NOMO-1 treated with dmso at 0.1 percent for 144 hours (cell line): ENCODE measurements around the gene AJUBA.
"Not testable (repeated sequence)": the region's sequence is repeated elsewhere in the genome, so short reads cannot be mapped to it uniquely, and the experiment has no call there.

ENCODE experiments used
- DNase-seq: peaks from one replicate; lab custom pipeline; 2025; ENCODE audit not compliant: unreplicated experiment; lab: John Stamatoyannopoulos, UW

Gene AJUBA

DNA sequence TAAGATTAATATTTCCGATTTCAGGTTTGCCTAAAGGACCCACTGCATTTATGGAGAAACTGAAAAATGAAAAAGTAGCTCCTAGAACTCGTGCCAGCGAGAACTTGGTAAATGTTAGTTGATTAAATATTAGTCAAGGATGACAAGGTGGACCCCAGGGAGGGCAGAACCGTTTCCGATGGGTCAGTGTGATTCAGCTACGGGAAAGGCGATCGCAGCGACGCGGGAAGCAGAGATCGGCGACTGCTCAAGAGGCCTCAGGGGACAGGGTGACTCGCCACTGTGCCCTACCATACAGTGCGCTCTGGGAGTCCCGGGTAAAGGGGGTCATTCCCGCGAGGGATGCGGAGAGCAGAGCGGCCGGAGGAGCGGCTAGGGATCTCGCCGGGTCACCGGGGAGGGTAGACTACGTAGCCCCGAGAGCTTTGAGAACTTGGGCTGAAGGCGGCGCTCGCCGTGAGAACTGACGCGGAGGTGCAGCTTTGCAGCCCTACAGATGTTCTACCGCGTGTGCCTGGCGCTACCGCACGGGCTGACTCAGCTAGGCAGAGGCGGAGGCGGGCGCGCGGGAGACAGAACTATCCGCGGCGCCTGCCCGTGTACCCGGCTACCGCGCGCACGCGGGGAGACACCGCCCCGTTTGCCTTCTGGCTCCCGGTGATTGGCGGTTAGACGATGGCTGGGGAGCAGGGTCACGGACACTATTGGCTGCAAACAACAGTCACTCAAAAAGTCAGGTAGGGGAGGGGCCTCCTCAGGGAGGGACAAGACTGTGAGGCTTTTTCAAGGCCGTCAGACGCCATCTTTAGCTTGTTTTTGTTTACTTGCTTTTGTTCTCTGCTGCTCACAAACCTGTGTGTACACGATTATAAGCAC, 24.4 kb upstream of the AJUBA start:
- peak; percentile 97 for DNase-seq

DNA sequence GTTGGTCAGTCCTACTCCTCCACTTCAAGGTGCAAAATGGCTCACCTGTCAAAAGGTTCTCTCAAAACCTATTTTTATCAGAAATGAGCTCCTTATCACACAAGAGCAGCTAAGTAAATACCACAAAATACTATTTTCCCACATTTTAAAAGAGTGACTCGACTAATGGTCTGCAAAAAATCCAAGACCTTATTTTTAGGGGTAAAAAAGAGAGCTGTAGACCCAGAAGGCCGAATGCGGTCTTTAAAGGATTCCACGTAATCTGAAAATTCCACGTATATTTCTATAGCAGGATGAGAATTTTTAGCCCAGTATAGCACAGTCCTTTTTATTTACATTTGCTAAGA, 23.8 kb upstream of the AJUBA start:
- DNase-seq = no peak

DNA sequence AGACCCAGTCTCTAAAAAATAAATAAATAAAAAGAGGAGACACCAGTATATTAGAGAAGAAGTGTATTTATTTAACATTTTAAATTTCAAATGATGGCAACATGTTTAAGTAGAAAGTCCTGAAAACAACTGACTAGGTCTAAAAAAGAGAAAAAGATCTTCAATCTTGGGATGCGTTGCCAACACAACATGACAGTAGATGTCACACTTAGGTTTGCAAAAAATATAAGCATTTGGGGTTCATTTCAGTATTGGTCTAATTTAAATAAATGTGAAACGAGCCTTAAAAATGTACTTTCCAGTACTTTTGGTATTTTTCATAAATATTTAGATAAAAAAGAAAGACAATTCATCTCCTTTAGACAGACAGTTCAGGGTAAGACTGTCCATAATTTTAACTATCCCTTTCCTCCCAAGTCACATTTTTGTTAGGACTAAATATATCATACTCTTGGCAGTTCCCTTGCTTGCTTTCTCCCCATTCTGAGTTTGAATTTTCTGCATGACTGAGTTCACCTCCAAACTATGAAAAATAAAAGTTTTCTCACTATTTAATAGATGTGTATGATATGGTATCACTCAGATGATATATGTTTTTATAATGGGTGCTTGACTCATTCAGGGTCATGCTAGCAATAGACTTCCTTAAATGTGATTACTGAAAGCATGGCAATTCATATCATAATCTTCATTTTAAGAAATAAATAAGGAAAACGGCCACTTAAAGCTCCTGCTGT, 23.3 kb upstream of the AJUBA start:
- DNase-seq = no peak

DNA sequence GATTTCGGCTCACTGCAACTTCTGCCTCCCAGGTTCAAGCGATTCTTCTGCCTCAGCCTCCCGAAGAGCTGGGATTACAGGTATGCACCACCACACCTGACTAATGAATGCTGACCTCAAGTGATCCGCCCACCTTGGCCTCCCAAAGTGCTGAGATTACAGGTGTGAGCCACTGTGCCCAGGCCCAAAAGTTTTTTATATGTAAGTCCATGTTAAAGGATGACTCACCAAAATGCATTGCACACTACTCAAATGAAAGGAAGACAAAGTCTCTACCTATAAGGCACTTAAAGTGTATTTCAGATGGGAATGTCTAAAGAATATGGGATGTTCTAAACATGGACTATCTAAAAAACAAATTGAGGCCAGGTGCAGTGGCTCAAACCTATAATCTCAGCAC, 21.9 kb upstream of the AJUBA start:
- DNase-seq = not testable (repeated sequence)

DNA sequence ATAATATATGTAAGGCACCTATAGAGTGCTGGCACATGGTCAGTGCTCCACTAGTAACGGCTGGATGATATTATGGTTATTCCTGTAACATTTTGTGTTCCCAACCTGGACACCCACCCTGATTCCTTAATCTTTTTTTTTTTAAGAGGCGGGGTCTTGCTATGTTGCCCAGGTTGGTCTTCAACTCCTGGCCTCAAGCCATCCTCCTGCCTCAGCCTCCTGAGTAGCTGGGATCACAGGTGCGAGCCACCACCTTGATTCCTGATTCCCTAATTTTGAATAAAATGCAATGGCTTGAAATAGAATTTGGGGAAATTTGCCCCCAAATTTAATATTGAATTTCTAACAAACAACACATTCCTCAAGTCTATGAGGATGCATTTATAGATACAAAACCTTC, 20.2 kb upstream of the AJUBA start:
- DNase-seq = no peak

DNA sequence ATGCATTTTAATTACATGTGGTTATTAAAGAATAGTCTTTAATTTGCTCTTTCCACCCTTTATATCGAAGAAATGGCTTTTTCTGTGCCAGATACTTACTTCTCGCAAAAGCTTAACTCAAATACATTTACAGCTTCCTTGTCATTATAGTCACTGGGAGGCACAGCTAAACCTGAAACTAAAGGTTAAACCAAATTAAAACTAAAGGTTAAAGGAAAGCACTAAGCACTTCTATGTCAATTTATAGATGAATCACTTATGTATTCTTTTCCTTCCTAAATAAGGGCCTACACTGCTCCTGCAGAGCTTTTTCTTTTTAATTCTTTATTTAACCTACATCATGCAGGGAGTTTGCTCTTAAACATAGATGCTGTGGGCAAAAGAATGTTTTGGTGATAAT, 18.5 kb upstream of the AJUBA start:
- no peak for DNase-seq

DNA sequence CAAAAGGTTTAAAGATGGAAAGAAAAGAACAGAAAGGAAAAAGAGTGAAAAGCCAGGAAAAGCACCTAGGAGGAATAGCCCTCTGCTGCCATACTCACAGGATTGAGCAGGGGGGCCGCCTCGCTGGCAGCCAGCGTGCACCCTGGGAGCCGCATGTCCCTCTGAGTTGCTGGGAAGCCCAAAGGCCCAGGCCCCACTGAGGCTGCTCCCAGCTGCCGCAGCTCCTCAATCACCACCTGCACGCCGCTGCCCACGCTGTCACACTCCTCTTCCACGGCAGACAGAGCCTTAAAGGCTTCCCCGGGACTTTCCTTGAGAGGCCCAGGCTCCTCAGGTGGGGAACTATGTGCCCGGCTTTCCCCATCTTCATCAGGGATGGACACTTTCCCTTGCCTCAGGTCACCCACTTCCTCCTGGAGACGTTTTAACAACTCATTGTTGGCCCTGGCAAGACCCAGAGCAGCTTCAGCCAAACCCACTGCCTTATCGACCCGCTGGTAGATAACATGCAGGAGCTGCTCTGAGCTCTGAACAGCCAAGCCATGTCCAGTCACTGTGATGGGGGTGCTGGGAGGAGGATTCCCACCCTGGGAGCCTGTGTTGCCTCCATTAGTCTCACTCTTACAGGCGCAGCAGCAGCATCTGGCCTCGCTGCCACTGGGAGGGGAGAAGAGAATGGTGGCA, 16.1 kb upstream of the AJUBA start:
- no peak for DNase-seq

DNA sequence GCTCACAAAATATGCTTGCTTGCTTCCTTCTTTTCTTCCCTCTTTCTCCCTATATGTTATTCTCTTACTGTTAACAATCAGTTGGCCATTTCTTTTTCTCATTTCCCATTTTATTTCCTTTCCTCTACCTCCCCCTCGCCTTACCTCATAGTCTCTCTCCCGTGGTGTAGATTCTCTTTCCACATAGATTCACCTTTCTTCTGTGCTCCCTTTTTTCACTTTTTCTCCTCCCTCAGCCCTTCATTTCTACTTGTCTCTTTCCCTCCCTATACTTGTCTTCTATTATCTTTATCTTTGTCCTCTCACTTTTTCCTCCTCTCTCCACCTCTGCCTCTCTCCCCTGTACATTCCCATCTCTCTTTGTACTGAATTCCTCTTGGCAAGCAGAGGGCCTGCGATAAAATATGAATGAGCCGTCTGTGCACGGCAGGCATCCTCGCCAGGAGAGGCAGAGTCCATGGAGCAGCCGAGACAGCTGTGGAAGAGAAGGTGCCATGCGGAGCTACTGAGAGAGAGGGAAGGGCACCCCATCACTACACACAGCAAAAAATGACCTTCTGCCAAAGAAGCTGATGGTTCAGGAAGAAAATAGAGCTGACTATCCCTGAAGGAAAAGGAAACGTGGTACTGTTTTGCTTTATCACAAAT, 15.4 kb upstream of the AJUBA start:
- DNase-seq = no peak

DNA sequence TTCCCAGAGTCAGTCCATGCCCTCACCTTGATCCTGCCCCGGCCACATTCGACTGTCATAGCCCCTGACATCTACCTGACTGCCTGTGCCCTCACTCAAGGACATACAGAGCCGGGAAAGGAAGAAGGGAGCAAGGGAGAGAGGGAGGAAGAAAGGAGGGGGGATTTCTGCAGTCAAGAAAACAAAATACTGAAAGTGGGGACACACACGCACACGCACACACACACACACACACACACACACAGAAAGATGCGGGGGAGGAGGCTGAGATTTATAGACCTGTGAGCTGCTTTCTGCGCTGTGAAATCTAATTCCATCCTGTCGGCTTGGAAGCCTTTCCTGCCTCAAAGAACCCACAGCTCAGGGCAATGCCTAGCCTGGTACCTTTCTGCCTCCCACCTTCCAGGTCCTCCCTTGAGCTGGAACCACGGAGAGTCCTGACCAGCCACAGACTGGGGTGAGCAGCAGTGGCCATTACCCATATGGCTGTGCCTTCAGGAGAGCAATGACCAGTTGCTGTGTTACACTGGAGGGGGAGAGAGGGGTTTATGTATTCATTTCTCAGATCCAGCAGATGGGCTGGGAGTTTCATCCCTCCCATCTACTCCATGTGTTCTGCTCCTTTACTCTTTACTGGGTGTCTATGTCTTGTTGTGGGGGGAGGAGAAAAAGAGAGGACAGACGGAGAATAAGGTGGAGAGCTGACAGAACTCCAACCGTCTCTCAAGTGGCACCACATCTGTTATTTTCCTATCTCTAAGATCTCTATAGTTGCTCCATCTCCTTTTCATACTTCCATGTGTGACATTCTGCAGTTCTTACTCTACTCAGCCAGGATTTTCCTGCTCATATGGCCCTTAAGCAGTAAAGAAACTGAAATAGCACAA, 14.7 kb upstream of the AJUBA start:
- DNase-seq = no peak

DNA sequence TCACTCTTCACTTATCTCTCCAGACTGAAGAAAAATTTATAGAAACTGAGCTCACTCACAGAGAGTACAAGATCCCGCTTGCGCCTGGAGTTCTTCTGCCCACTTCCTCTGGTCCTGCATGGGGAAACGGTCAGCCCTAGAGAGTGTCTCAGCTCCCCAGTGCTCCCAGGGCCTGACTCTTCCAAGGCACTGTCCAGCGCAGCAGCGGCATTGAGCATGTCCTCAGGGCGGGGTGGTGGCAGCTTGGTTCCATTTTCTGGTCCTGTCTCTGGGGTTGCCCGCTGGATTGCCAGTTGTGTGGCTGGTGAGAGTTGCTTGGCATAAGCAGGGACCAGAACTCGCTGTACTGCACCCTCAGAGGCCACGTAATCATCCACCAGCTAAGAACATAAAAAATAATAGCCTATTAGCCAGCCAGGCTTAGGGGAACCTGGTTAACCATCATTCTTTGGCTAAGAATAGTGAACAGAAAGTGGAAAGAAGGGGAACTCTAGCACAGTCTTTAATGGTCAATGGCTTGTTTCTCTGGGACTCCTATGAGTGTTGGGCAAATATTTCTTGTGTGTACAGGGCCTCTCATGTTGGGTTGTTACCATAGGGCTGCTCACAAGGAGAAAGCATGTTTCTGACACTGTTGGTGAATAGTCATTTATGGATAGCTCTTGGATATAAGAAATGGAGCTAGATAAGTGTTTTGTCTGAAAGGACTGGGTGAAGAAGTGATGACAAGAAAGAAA, 13.7 kb upstream of the AJUBA start:
- DNase-seq = peak; percentile 4

DNA sequence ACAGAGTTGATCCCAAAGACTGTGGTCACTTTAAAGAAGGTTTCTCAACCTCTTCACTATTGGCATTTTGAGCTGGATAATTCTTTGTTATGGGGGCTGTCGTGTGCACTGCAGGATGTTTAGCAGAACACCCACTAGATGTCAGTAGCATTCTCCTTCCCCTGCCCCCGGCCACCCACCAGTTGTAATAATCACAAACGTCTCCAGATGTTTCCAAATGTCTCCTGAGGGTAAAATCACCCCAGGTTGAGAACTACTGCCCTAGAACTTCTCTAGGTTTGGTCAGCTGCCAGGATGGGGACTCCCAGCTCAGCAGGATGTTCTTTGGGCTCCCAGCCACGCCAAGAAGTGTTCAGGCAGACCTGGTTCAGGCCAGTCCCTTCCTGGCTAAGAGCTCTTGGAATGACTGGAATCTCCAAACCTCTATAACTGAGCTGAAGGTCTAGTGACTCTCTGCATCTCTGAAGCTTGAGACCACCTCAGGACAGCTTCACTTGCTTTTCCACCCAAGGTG, 12.5 kb upstream of the AJUBA start:
- peak; percentile 12 for DNase-seq

DNA sequence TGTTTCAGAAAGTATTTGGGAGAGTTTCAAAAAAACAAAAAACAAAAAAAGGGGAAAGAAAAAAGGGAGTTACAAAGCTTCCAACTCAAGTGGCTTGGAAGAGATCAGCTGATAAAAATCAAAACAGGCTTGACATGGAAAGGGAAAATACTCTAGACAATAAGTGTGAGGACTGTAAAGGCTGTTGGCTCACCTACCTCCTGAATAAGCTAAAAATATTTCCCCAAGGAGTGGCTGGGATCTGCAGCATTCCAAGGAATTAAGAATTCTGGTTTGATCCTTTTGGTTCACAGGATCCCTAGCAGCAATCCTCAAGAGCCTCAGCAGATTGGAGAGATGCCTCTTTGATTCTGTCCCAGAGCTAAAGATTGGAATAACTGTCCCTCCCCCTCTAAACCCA, 11.2 kb upstream of the AJUBA start:
- no peak for DNase-seq

DNA sequence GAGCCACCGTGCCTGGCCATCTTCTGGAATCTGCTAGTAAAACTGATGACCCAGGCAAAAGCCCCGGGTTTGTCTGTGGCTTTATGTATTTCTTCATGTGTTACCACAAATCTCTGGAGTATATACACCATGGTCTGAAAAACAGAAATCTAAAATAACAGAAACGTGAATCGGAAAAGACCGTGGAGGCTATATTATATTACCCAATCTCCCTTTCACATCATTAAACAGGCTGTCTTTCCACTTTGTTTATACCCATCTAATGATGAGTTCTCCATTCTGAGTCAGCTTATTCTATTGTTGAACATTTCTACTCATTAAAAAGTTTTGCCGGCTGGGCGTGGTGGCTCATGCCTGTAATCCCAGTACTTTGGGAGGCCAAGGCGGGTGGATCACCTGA, 9.5 kb upstream of the AJUBA start:
- DNase-seq = no peak

DNA sequence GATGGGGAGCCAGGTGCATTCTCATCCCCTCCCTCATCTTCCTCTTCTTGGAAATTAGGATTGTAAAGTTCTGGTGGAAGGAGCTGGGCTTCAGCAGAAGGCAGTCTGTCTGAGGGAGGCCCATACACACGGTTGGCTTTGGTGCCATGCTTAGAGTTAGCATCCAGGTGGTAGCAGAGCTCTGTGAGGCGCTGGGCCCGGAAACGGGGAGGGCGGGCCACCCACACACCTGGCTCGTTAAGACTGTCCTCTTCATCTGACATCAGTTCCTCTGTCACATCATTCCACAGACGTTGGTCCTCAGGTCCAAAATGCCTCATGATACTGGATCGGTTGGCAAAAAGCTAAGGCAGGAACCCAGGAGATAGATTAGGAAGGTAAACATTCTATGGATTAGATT, 4.9 kb upstream of the AJUBA start:
- no peak for DNase-seq

DNA sequence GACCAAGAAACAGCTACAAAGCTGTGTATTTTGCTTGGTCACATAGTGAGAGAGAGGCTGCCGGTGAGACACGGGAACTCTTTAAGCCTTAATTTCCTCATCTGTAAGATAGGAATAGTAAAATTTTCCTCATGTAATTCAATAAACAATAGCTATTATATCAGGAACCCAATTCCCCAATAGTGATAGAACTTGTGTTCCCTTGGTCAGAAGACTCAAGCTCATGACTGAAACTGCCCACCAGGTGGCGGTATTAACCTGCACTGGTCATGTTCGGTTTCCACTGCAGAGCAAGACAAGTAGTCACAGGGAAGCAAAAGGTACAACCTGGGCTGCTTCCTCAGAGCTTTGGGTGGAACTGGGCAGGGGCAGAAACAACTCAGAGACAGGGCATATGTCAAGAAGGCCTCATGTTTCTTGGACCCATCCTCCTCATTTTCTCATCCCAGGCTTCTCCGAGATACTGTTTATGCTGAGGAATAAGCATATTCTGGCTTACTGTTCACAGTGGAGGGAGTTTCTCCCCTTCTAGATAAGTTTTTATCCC, 4.2 kb upstream of the AJUBA start:
- DNase-seq = peak; percentile 46

DNA sequence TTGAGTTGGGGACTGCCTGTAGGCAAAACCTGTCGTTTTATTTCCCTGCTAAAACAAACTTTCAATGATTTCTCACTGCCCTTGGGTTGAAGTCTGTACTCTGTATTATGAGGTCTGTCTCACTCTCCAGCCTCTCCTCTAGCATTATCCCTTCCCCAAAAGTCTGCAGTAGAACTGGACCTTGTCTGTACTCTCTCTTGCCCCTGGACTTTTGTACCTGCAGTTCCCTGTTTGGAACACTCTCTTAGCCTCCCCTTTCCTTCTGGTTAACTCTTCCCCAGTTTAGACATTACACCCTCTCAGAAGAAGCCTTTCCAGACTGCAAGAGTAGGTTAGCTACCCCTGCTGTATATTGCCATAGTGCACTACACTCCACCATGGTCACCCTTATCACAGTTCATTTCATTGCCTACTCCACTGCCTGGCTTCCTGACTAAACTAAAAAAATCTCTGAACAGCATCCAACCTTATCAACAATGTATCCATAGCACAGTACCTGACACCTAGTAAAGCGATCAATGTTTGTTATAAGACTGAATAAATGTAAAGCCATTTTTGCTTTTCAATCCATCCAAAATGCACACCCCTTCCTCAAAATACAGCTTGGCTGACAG, 3.6 kb upstream of the AJUBA start:
- no peak for DNase-seq

DNA sequence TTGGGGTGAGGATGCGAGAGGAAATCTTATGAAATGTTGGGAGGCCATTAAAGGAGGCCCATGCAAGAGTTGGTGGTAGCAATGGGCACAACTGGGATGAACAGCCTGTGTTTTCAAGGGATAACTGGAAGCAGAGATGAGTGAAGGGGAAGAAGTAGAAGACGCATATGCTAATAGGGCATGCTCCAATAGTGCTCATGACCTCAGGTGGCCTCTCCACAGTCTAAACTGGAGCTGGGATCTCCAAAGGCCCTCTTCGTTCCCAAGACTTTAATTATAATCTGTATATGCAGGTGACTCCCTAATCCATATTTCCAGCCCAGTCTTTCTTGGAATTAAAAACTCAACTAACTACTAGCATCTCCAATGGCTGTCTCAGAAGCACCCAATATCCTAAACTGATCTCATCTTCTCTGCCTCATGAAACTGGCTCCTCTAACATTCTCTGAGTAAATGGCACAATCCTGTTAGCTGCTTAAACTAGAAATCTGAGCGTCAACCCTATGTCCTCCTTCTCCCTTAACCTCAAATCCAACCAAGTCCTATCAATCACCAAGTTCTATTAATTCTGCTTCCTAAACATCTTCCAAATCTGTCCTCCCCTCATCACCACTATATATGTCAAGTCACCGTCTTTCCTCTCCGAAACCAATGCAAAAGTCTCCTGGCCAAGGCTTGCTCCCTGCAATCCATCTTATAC, 2.8 kb upstream of the AJUBA start:
- DNase-seq = no peak

DNA sequence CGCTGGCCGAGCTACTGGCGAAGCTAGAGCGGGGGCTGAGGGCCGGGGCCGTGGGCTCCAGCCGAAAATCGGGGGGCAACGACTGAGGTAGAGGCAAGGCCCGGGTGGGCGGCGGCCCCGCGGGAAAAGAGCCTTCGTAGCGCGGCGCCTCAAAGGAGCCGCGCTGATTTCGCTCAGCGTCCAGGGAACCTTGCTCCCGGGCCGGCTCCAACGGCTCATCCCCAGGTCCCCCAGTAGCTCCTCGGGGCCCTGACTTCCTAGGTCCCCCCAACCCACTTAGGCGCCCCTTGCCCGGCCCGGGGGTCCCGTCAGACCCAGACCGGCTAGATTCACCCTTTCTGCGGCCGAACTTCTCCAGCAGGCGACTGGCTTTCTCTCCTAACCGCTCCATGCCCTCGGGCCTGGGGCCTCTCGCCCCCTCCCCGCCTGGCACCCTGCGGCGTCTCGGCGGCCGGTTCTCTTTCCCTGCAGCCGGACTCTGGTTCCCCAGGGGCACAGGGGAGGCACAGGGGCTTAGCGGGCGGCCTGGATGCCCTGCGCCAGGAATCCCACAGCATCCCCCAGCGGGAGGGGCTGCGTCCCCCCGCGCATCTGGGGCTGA, 375 bp downstream of the AJUBA start:
- DNase-seq = no peak
